K562 (cell line): ENCODE measurements around the gene YARS1. TPM values are rescaled to one million over a fixed set of nuclear protein-coding genes. Genes with fewer than 3 reads are reported as not detected.

Experiments used
- GATAD2B ChIP-seq: fragments of 450-650 bp; IDR thresholded peaks from 2 replicates; pipeline ENCODE4 v1.6.1; 2017; ENCODE audit warnings: mild to moderate bottlenecking, borderline replicate concordance
- HMGN3 ChIP-seq: IDR thresholded peaks from 2 replicates; pipeline ENCODE4 v1.6.1; 2011; ENCODE audit warnings: borderline replicate concordance, low read depth, mild to moderate bottlenecking, mixed read lengths, low read length; ENCODE audit not compliant: insufficient read length; ENCODE audit errors: extremely low read depth
- HOXB6 ChIP-seq: fragments of 250-450 bp; sonication (Bioruptor Pico); IDR thresholded peaks from 2 replicates; pipeline ENCODE4 v1.5.1; 2022; ENCODE audit warnings: mild to moderate bottlenecking, borderline replicate concordance
- KAT7 ChIP-seq: sonication (generic); formaldehyde crosslinking; IDR thresholded peaks from 2 replicates; pipeline ENCODE4 v1.8.0; 2022; ENCODE audit warnings: missing genetic modification reagents, mild to moderate bottlenecking, borderline replicate concordance
- NFATC3 ChIP-seq: fragments of 450-650 bp; IDR thresholded peaks from 2 replicates; pipeline ENCODE4 v1.6.1; 2017; ENCODE audit warnings: mild to moderate bottlenecking
- SMARCB1 ChIP-seq: IDR thresholded peaks from 2 replicates; pipeline ENCODE4 v1.6.1; 2011; ENCODE audit warnings: improper control_type of control experiment, low read depth; ENCODE audit not compliant: insufficient read length
- TCF7 ChIP-seq: sonication (generic); IDR thresholded peaks from 2 replicates; pipeline ENCODE4 v1.6.1; 2016; ENCODE audit warnings: antibody characterized with exemption, borderline replicate concordance
- ZNF184 ChIP-seq: sonication (generic); formaldehyde crosslinking; IDR thresholded peaks from 2 replicates; pipeline ENCODE4 v1.5.0; 2020; ENCODE audit warnings: missing genetic modification reagents
- ZNF232 ChIP-seq: sonication (generic); formaldehyde crosslinking; IDR thresholded peaks from 2 replicates; pipeline ENCODE4 v1.8.0; 2022; ENCODE audit warnings: mild to moderate bottlenecking, missing genetic modification reagents
- ZNF436 ChIP-seq: fragments of 250-450, 450-650 bp; sonication (Bioruptor Pico); formaldehyde crosslinking; IDR thresholded peaks from 2 replicates; pipeline ENCODE4 v1.7.0; 2020; ENCODE audit warnings: mild to moderate bottlenecking
- ZNF77 ChIP-seq: fragments of 250-450 bp; sonication (Bioruptor Pico); IDR thresholded peaks from 2 replicates; pipeline ENCODE4 v1.5.0; 2020
- ZNF780A ChIP-seq: fragments of 250-450 bp; sonication (Bioruptor Pico); IDR thresholded peaks from 2 replicates; pipeline ENCODE4 v1.5.0; 2021; ENCODE audit warnings: mild to moderate bottlenecking
- polyA plus RNA-seq, 8 experiments: library from polyadenylated mRNA; depleted of rRNA in 4 of 8; stranded (reverse) in 5 of 8; unstranded in 3 of 8; fragments of >200 nt; fragmentation: Nextera tagmentation in 2 of 8; fragmentation: Illumina TruSeq in 1 of 8; extraction: Ambion mirVana in 2 of 8; extraction: Trizol in 1 of 8; gene quantifications; 2 replicates each; pipeline versions ENCODE4 v1.2.1 to v1.2.3, GENCODE V29; 2011 to 2014; ENCODE audit warnings: inconsistent platforms in 1 of 8, missing spikeins in 1 of 8
- total RNA-seq, 7 experiments: library from RNA; depleted of rRNA in 6 of 7; stranded (reverse); fragments of >200 nt in 6 of 7; fragmentation: Illumina TruSeq in 2 of 7; extraction: Trizol in 2 of 7; gene quantifications; 2 replicates each; pipeline versions ENCODE4 v1.2.1 to v1.2.3, GENCODE V29; 2011 to 2021; ENCODE audit warnings: low replicate concordance in 1 of 7
- TF ChIP-seq, protein P1 (sequence below), 2 experiments: fragments of 200-800 bp in 1 of 2; sonication (Bioruptor generic) in 1 of 2; sonication (generic) in 1 of 2; formaldehyde crosslinking in 1 of 2; IDR thresholded peaks in 1 of 2; conservative IDR thresholded peaks in 1 of 2; 2 replicates each; pipeline versions ENCODE4 v1.5.0 to v1.6.1; 2016 to 2020; ENCODE audit warnings: missing compliant biosample characterization in 1 of 2, missing genetic modification characterization in 1 of 2, missing genetic modification reagents in 1 of 2
- TF ChIP-seq, protein P2 (sequence below): fragments of 250-450 bp; sonication (Bioruptor Pico); IDR thresholded peaks from 2 replicates; pipeline ENCODE4 v1.4.0; 2020; ENCODE audit warnings: mild to moderate bottlenecking, moderate library complexity
- TF ChIP-seq, protein P3 (sequence below): IDR thresholded peaks from 3 replicates; pipeline ENCODE4 v1.6.1; 2011; ENCODE audit warnings: borderline replicate concordance, mild to moderate bottlenecking; ENCODE audit not compliant: insufficient read length, insufficient read depth
- TF ChIP-seq, protein P4 (sequence below): sonication (generic); IDR thresholded peaks from 2 replicates; pipeline ENCODE4 v1.6.1; 2016
- TF ChIP-seq, protein P5 (sequence below): fragments of 250-450 bp; sonication (Bioruptor Pico); IDR thresholded peaks from 2 replicates; pipeline ENCODE4 v1.8.0; 2022; ENCODE audit warnings: moderate library complexity, mild to moderate bottlenecking, inconsistent platforms
- TF ChIP-seq, protein P6 (sequence below): IDR thresholded peaks from 2 replicates; pipeline ENCODE4 v1.6.1; 2012; ENCODE audit warnings: low read depth, low read length, improper control_type of control experiment, borderline replicate concordance

The YARS1 gene
- total and polyA plus RNA-seq, 9 of the 15 experiments (the other 6 are each of a cell fraction or from before 2014, with no cell fraction given): 66.2 to 336 (median 201) TPM

DNA sequence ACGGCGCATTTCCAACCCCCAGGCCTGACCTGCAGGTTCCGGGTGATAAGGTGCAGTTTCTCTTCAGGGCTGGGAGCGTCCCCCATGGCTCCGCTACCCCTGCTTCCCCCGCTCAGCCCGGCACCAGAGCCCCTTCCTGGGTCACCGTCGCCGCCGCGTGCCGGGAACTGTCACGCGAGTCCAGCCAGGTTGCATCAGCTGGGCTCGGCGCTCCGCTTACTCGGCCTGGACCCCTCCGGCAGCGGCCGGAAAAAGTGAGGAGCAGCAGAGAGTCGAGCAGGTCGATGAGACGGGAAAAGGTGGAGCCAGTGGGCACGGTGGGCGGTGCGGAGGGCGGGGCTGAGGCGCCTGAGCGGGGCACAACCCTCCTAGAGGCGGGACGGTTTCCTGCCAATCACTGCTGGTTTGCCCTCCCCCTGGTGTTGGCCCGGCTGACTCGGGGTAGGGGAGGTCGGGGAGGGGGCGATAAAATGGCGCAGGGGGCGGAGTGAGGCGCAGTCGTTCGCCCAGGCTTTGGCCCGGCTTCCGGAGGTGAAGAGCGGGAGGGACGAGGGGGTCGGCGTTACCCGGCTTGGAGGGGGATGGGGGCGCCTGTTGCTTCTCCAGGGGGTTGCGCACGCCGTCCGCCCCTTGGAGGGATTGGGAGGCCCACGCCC lies at the start of gene YARS1, which contains the start of gene S100PBP (continued):
- TF ChIP-seq, protein P1, sequence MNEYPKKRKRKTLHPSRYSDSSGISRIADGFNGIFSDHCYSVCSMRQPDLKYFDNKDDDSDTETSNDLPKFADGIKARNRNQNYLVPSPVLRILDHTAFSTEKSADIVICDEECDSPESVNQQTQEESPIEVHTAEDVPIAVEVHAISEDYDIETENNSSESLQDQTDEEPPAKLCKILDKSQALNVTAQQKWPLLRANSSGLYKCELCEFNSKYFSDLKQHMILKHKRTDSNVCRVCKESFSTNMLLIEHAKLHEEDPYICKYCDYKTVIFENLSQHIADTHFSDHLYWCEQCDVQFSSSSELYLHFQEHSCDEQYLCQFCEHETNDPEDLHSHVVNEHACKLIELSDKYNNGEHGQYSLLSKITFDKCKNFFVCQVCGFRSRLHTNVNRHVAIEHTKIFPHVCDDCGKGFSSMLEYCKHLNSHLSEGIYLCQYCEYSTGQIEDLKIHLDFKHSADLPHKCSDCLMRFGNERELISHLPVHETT (CRISPR knock-in tag; conservative IDR thresholded peaks at IDR 0.05 in 1 of 2, IDR thresholded peaks at IDR 0.05 in 1 of 2): peak in 1 of 2 experiments; percentile 87; a peak in 2 of 4 replicates
- TF ChIP-seq ZNF232 (no peak; the same call in 1 of the 2 replicates), ZNF436 (no peak), ZNF780A (CRISPR knock-in tag) (no peak), SMARCB1 (no peak), GATAD2B (peak; percentile 90), NFATC3 (no peak), HOXB6 (no peak), TCF7 (peak; percentile 61; the same call in 1 of the 2 replicates), KAT7 (CRISPR knock-in tag) (no peak; the same call in 1 of the 2 replicates), ZNF184 (CRISPR knock-in tag) (no peak), HMGN3 (peak; percentile 99), ZNF77 (no peak)
- TF ChIP-seq, protein P2, sequence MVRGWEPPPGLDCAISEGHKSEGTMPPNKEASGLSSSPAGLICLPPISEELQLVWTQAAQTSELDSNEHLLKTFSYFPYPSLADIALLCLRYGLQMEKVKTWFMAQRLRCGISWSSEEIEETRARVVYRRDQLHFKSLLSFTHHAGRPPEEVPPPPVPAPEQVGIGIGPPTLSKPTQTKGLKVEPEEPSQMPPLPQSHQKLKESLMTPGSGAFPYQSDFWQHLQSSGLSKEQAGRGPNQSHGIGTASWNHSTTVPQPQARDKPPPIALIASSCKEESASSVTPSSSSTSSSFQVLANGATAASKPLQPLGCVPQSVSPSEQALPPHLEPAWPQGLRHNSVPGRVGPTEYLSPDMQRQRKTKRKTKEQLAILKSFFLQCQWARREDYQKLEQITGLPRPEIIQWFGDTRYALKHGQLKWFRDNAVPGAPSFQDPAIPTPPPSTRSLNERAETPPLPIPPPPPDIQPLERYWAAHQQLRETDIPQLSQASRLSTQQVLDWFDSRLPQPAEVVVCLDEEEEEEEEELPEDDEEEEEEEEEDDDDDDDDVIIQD (CRISPR knock-in tag): no peak
- TF ChIP-seq, protein P3, sequence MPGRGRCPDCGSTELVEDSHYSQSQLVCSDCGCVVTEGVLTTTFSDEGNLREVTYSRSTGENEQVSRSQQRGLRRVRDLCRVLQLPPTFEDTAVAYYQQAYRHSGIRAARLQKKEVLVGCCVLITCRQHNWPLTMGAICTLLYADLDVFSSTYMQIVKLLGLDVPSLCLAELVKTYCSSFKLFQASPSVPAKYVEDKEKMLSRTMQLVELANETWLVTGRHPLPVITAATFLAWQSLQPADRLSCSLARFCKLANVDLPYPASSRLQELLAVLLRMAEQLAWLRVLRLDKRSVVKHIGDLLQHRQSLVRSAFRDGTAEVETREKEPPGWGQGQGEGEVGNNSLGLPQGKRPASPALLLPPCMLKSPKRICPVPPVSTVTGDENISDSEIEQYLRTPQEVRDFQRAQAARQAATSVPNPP: no peak
- TF ChIP-seq, protein P4, sequence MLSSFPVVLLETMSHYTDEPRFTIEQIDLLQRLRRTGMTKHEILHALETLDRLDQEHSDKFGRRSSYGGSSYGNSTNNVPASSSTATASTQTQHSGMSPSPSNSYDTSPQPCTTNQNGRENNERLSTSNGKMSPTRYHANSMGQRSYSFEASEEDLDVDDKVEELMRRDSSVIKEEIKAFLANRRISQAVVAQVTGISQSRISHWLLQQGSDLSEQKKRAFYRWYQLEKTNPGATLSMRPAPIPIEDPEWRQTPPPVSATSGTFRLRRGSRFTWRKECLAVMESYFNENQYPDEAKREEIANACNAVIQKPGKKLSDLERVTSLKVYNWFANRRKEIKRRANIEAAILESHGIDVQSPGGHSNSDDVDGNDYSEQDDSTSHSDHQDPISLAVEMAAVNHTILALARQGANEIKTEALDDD: no peak; the same call in 1 of the 2 replicates
- TF ChIP-seq, protein P5, sequence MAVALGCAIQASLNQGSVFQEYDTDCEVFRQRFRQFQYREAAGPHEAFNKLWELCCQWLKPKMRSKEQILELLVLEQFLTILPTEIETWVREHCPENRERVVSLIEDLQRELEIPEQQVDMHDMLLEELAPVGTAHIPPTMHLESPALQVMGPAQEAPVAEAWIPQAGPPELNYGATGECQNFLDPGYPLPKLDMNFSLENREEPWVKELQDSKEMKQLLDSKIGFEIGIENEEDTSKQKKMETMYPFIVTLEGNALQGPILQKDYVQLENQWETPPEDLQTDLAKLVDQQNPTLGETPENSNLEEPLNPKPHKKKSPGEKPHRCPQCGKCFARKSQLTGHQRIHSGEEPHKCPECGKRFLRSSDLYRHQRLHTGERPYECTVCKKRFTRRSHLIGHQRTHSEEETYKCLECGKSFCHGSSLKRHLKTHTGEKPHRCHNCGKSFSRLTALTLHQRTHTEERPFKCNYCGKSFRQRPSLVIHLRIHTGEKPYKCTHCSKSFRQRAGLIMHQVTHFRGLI (CRISPR knock-in tag): no peak
- TF ChIP-seq, protein P6, sequence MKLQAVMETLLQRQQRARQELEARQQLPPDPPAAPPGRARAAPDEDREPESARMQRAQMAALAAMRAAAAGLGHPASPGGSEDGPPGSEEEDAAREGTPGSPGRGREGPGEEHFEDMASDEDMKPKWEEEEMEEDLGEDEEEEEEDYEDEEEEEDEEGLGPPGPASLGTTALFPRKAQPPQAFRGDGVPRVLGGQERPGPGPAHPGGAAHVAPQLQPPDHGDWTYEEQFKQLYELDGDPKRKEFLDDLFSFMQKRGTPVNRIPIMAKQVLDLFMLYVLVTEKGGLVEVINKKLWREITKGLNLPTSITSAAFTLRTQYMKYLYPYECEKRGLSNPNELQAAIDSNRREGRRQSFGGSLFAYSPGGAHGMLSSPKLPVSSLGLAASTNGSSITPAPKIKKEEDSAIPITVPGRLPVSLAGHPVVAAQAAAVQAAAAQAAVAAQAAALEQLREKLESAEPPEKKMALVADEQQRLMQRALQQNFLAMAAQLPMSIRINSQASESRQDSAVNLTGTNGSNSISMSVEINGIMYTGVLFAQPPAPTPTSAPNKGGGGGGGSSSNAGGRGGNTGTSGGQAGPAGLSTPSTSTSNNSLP: 0 out of 2 replicates have a peak, but pooled peaks have one; percentile 42
